Heart right ventricle (tissue), 16 donors: ENCODE data around the gene SLC12A8. TPM values are rescaled to one million over a fixed set of nuclear protein-coding genes. Genes with fewer than 3 reads are reported as not detected.

Experiments used
- ATAC-seq, 8 donors: fragments of 200-7000 bp; cut with Tn5 transposase; one replicate each; pipeline ENCODE4 v1.9.1; 2020; ENCODE audit warnings: mild to moderate bottlenecking in 8 of 8, moderate library complexity in 8 of 8, moderate number of reproducible peaks in 1 of 8
- DNase-seq, 2 donors: peaks; one replicate each; pipeline ENCODE4 v3.0.0-alpha.2; 2020
- H3K27ac ChIP-seq, 10 donors: fragments of 200-600 bp; sonication (generic) in 2 of 10; one replicate each; pipeline versions ENCODE4 v1.5.0 to v1.8.0; 2020 to 2022; ENCODE audit warnings: mild to moderate bottlenecking in 3 of 10
- H3K27me3 ChIP-seq, 7 donors: fragments of 200-600 bp; one replicate each; pipeline ENCODE4 v1.8.0; 2021 to 2022; ENCODE audit warnings: mild to moderate bottlenecking in 2 of 7
- H3K36me3 ChIP-seq, 9 donors: fragments of 200-600 bp; sonication (generic) in 1 of 9; one replicate each; pipeline versions ENCODE4 v1.5.0 to v1.8.0; 2020 to 2022; ENCODE audit warnings: mild to moderate bottlenecking in 2 of 9
- H3K4me1 ChIP-seq, 9 donors: fragments of 200-600 bp; sonication (generic) in 1 of 9; one replicate each; pipeline versions ENCODE4 v1.5.0 to v1.8.0; 2020 to 2022; ENCODE audit warnings: mild to moderate bottlenecking in 4 of 9
- H3K4me3 ChIP-seq, 10 donors: fragments of 200-600 bp; sonication (generic) in 2 of 10; one replicate each; pipeline versions ENCODE4 v1.5.0 to v1.8.0; 2020 to 2022; ENCODE audit warnings: mild to moderate bottlenecking in 7 of 10, moderate library complexity in 2 of 10
- H3K9me3 ChIP-seq, 11 donors: fragments of 200-600 bp in 10 of 11; sonication (generic) in 2 of 11; one replicate each; pipeline versions ENCODE4 v1.5.0 to v1.8.0; 2013 to 2022; ENCODE audit warnings: mild to moderate bottlenecking in 2 of 11, control low read depth in 1 of 11, moderate library complexity in 1 of 11
- WGBS, 2 donors: extraction: QIAGEN DNeasy Blood & Tissue Kit; methylation state at CpG; one replicate each; pipeline ENCODE4 v1.1.7; 2013; ENCODE audit warnings: inconsistent platforms in 1 of 2; 5-methylcytosine and 5-hydroxymethylcytosine counted together
- intact Hi-C, 10 donors: fragments of 100-400 bp; cut with DNase I; formaldehyde crosslinking; loops; one replicate each; pipeline versions ENCODE4 v1.11.1 to v1.14.2; 2022
- polyA plus RNA-seq, 2 donors: library from polyadenylated mRNA; stranded (reverse); fragments of 200-250 nt; gene quantifications; one replicate each; pipeline ENCODE4 v1.2.3, GENCODE V29; 2013
- total RNA-seq, 10 donors: library from RNA; stranded (reverse); fragmentation: NEBNext Ultra II Directional in 3 of 10; extraction: Animal tissue kit (Norgen Biotek cat#: 25700) in 3 of 10; gene quantifications; one replicate each; pipeline versions ENCODE4 v1.2.1 to v1.2.4, GENCODE V29; 2021 to 2023
- TF ChIP-seq, protein P1 (sequence below), 9 donors: fragments of 200-600 bp; sonication (generic) in 2 of 9; IDR thresholded peaks; one replicate each; pipeline versions ENCODE4 v1.5.0 to v1.8.0; 2021 to 2022; ENCODE audit warnings: antibody characterized with exemption in 9 of 9, mild to moderate bottlenecking in 5 of 9, moderate library complexity in 1 of 9
- donor health status: Arrhythmogenic right ventricular cardiomyopathy.
- donor health status: ischemic (EF 13 %, LVEDD 7.1; RV severe dilation, severe dysfunction).
- donor health status: healthy with polysubstance abuse.
- donor health status: DM: no; HTN: yes; CAD: no.
- donor health status: DM: no; HTN: no; CAD: no.
- donor health status: ischemic (EF 25% LVEDD 6.9; RV normal size, moderate dysfunction).
- donor health status: ischemic (EF 25% LVEDD 5.7; RV mildly dilated, moderate dysfunction).
- donor health status: healthy.
- donor health status: DM: yes; HTN: yes; CAD: no.
- donor health status: Ischemic cardiomyopathy.
- donor health status: ischemic (EF 35%, LVEDD 5.7; RV mildly dilated, moderate dysfunction).
- donor health status: nonischemic (EF 11% LVEDD 7.7; RV severe dilation, severe dysfunction).
- donor health status: DM: yes; HTN: yes; CAD: no.
- donor health status: PGD.
- donor health status: ischemic (EF 29% LVEDD 5.4; RV normal size, mild dysfunction).
- donor health status: nonischemic (EF 23%, LVEDD 6.1; RV moderate dilation, normal function).

SLC12A8 gene
- total and polyA plus RNA-seq, 12 donors: 0.09 to 0.88 (median 0.40) TPM; not detected in 1

DNA sequence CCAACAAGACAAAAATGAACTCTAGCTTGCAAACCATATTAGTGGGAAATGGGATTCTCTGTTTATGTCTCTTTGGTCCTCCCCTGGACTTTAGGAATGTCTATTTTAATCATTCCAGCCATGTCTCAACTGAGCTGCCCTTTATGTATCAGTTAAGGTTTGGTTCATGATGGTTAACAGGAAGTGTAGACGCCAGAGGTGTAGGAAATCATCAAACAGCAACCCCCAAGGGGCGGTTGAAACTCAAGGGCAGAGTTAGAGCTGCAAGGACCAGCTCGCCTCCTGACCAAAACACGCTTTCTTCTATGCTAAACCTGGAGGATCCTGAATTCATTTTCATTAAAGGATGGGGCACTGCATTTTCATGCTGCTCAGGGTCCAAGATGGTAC, 103.0 kb downstream of the SLC12A8 start:
- intact Hi-C loops: no loop called here
- no peak overlapping the region for H3K4me3 ChIP-seq
- no peak overlapping the region for H3K27ac ChIP-seq
- no peak for ATAC-seq
- peaks cover 0 to 21% (median 0%) of the 10 kb centered on the region in 9 donors for H3K4me1 ChIP-seq
- TF ChIP-seq, protein P1, sequence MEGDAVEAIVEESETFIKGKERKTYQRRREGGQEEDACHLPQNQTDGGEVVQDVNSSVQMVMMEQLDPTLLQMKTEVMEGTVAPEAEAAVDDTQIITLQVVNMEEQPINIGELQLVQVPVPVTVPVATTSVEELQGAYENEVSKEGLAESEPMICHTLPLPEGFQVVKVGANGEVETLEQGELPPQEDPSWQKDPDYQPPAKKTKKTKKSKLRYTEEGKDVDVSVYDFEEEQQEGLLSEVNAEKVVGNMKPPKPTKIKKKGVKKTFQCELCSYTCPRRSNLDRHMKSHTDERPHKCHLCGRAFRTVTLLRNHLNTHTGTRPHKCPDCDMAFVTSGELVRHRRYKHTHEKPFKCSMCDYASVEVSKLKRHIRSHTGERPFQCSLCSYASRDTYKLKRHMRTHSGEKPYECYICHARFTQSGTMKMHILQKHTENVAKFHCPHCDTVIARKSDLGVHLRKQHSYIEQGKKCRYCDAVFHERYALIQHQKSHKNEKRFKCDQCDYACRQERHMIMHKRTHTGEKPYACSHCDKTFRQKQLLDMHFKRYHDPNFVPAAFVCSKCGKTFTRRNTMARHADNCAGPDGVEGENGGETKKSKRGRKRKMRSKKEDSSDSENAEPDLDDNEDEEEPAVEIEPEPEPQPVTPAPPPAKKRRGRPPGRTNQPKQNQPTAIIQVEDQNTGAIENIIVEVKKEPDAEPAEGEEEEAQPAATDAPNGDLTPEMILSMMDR (IDR thresholded peaks at IDR 0.05): no peak
- H3K36me3 ChIP-seq: no peaks in the 10 kb centered on the region
- 95 to 96% methylated on average over 4 of the region's 4 CpGs for WGBS, 2 donors
- H3K9me3 ChIP-seq: peaks cover 0 to 12% (median 0%) of the 10 kb centered on the region in 11 donors
- H3K27me3 ChIP-seq: no peaks in the 10 kb centered on the region
- no peak for DNase-seq

DNA sequence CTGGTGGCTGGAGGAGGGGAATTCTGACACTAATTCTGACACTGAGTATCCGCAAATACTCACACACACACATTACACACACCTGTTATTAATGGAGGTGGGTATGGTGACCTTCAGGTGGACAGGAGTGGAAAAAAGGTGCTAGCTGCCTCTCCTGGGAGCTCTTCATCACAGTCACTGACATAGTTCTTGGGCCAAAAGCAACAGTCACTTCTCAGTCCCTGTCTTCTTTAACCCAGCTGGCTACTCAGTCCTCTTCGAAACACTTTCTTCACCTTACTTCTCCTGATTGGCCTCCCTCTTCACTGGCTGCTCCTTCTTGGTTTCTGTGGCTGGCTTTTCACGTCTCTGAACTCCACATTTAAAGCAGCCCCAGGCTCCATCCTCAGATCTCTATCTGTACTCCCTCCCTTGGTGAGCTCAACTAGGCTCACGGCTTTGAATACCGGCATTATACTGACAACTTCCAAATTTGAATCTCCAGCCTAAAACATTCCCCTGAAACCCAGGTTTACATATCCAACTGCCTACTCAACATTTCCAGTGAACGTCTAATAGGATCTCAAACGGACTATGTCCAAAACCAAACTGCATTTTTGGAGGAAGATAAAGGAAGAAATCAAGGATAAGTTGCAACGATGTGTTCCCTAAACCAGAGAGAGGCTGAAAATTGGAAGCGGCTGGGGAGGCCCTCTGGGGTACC, 103.6 kb downstream of the SLC12A8 start:
- 97% methylated on average over 9 of the region's 9 CpGs for WGBS, 2 donors
- intact Hi-C loops: no loop called here
- no peaks in the 10 kb centered on the region for H3K27me3 ChIP-seq
- peaks cover 0 to 12% (median 0%) of the 10 kb centered on the region in 11 donors for H3K9me3 ChIP-seq
- TF ChIP-seq, protein P1 (IDR thresholded peaks at IDR 0.05): no peak
- no peaks in the 10 kb centered on the region for H3K36me3 ChIP-seq
- no peak overlapping the region for H3K4me3 ChIP-seq
- DNase-seq: no peak
- no peak overlapping the region for H3K27ac ChIP-seq
- H3K4me1 ChIP-seq: peaks cover 0 to 21% (median 0%) of the 10 kb centered on the region in 9 donors
- ATAC-seq: no peak

DNA sequence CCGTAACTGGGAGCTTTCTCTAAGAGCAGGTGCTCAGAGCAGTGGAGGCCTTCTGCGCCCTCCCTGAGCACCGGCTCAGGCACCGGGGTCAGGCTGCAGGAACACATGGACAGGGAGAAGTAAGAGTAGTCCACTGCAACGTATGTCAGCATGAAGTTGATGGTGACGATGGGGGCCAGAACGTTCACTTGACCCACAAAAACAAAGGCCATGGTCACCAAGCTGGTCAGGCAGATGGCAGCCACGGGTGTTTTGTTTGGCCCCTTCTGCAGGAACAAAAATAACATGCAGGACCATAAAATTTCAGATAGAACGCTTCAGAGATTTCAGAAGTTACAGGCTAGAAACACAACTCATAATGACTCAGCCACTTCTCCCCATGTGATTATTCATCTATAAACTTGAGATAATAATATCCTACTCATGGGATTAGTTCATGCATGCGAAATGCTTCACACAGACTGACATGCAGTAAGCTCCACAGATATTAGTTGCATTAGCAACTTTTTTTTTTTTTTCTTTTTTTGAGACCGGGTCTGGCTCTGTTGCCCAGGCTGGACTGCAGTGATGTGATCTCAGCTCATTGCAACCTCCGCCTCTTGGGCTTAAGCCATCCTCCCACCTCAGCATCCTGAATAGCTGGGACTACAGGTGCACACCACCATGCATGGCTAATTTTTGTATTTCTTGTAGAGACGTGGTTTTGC, 104.5 kb downstream of the SLC12A8 start:
- 80 to 84% methylated on average over 13 of the region's 13 CpGs for WGBS, 2 donors

DNA sequence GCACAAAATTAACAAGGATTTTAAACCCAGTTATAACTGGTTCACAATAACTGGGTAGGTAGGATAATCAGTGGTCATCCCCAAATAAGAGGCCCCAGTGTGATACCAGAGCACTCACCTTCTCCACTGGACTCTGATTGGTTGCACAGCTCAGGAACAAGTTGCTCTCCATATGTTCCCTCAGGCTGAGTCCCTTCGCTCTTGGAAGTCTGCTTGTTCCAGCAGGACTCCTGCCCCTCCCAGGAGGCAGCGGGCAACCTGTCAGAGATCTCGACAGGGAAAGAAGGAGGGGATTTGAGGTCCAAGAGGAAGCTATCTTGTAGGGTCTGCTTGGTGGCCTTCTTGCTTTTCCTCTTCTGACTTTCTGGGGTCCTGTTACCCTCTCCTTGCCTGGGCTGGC, 105.2 kb downstream of the SLC12A8 start:
- ATAC-seq (no peak), DNase-seq (no peak)
- Histone ChIP-seq H3K4me3 (no peak overlapping the region), H3K27ac (no peak overlapping the region), H3K27me3 (no peaks in the 10 kb centered on the region), H3K4me1 (peaks cover 0 to 21% (median 0%) of the 10 kb centered on the region in 9 donors), H3K9me3 (peaks cover 0 to 12% (median 0%) of the 10 kb centered on the region in 11 donors), H3K36me3 (no peaks in the 10 kb centered on the region)
- TF ChIP-seq, protein P1 (IDR thresholded peaks at IDR 0.05): no peak
- 91 to 100% methylated on average over 3 of the region's 3 CpGs for WGBS, 2 donors
- intact Hi-C loops: no loop called here

More for the DNA sequence above, 104.5 kb downstream of the SLC12A8 start:
- no peaks in the 10 kb centered on the region for H3K36me3 ChIP-seq
- no peak overlapping the region for H3K4me3 ChIP-seq
- peaks cover 0 to 12% (median 0%) of the 10 kb centered on the region in 11 donors for H3K9me3 ChIP-seq
- H3K27ac ChIP-seq: no peak overlapping the region
- intact Hi-C loops: no loop called here
- TF ChIP-seq, protein P1 (IDR thresholded peaks at IDR 0.05): no peak
- ATAC-seq (no peak), DNase-seq (no peak)
- H3K4me1 ChIP-seq: peaks cover 0 to 21% (median 0%) of the 10 kb centered on the region in 9 donors
- no peaks in the 10 kb centered on the region for H3K27me3 ChIP-seq
